Left forelimb (tissue), 1 donor: ENCODE measurements around the gene RARRES1.

Experiments used
- DNase-seq: peaks from one replicate; pipeline ENCODE4 v3.0.0-alpha.2; 2018; ENCODE audit warnings: low spot score

Gene RARRES1

DNA sequence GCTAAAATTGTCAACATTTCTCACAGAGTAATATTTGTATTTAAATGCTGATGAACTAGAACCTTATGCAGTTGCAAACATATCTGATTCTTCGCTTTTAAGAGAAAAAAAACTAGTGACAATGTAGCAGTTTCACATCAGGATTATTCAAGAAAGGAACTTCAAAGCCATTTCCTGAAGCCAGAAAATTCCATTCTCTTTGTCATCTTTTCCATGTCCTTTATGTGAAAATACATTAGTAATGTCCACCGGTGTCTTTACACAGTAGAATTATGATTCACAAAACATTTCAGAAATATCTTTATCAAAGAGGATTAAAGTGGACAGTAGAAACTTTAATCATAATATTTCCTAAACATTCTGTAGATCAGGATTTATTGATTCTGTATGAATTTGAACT lies 47.1 kb downstream of the RARRES1 start:
- no peak for DNase-seq

DNA sequence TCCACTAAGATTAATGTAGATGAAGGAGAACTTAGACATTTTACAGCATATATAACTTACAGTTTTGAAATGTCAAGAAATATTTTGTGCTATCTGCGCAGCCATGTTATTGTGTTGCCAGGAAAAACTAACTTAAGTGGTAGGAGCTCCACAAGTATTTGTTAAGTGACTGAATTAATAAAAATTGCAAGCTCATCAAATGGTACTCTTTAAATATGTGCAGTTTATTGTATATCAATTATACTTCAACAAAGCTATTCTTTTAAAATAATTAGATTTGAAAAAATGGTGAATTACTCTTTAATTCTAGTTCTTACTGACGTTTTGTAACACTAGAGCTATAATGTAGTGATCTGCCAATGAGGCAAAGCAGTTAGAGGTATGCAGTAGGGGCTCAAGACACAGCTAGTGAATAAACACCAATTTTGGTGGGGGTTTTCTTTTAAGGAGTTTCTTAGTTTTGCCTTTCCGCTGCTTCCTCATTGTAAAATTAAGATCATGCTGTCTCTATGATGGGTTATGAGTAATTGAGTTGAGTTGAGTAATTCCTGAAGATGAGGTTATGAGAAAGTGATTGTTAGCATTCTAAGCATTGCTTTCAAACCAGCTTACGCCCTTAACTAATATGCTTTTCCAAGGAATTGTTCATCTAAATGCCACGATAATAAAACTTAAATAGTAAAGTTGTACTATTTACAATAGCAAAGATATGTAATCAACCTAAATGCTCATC lies 48.9 kb downstream of the RARRES1 start:
- no peak for DNase-seq

DNA sequence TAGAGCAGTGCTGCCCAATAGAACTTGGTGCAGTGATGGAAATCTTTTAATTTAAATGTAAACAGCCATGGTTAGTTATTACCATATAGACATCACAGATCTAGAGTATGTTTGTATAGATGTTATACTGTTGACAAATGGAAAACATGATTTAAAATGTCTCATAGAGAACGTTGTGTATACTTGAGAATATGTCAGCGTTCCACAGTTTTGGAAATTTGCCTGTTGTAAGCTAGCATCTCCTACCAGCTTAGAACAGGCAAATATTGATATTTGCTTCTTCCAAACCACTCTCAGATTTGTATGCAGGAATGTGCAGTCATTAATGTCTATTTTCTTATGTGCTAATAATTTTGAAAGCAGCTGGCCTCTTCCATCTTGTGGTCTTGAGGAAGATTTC lies 51.4 kb downstream of the RARRES1 start:
- DNase-seq: no peak

DNA sequence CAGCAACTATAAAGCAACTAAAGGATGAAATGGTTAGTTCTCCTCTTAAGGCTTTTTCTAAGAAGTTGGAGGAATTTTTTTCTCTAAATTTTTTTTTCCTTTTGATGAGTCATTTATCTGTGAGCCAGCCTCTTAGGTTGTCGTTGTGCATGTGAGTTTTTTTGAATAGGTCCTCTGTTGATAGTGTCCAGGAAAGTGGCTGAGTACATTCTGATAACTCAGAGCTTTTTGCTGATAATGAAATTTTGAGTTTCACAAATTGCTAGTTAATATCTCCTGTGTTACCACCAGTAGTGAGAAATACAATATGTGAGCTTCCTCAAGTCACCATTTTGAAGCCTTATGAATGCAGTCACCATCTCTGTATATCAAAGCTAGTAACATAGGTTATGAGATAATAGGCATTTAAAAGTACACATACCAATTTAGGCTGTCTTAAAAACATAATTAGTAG lies 52.7 kb downstream of the RARRES1 start:
- no peak for DNase-seq

- DNase-seq: no peak
These were observed 53.6 kb downstream of the RARRES1 start for GRCh38 chr3:158678687-158679086.

GRCh38 chr3:158672215-158673176 lies 59.8 kb downstream of the RARRES1 start, which contains the start of gene LXN:
LXN (minus strand) TSS chr3:158672648; CDS start chr3:158672478, 170 bp downstream.
- DNase-seq: peak; percentile 82

DNA sequence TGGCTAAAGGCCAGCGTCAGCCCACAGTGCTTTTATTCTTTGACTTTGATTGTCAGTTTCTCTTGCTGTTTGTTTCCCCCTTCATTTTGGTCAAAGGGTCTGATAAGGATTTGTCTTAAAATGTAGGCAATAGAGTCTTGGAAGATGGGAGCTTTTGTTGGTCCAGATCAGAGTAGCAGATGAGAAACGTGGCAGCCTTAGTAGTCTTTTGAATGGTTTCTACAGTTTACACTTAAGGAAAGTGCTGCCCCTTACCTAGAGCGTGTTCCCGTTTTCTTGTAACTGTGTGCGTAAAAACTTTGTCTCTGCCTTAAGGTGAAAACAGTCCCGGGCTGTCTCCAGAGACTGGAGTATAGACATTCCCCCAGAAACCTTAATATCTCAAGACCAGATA lies 60.4 kb downstream of the RARRES1 start:
- DNase-seq: no peak

DNA sequence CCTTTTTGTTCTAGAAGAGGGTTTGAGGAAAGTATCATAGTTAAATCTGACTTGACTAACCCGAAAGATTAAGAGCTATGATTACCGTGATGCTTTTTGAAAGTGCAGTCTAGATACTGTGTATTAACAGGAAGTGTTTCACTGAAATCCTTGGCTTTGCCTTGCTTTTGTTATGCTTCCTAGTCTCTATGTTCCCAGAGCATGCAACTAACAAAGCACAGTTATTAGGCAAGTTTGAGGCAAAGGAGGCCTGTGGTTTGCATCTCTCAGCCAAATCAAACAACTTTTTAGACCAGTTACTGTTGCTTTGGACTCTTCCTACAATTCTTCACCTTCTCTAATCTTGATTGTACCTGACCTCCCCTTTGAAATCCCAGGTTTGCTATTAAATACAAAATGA lies 63.8 kb downstream of the RARRES1 start:
- no peak for DNase-seq

GRCh38 chr3:158666416-158666815 lies 65.8 kb downstream of the RARRES1 start:
- DNase-seq: no peak

DNA sequence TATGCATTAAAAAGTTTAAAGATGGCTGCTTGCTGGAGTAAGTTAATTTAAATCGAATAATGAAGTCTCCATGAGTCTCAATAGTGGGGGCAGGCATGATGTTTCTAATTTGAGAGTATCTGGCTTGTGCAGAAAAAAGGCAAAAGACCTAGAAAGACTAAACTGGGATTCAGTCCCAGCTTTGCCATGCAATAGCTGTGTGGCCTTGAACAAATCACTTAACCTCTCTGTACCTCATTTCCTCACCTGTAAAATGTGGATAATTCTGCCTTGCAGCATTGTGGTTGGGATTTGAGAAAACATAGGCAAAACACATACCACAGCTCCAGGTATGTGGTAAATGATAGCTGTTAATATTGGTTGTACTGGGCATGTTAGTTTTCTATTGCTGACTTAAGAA lies 68.4 kb downstream of the RARRES1 start:
- no peak for DNase-seq

DNA sequence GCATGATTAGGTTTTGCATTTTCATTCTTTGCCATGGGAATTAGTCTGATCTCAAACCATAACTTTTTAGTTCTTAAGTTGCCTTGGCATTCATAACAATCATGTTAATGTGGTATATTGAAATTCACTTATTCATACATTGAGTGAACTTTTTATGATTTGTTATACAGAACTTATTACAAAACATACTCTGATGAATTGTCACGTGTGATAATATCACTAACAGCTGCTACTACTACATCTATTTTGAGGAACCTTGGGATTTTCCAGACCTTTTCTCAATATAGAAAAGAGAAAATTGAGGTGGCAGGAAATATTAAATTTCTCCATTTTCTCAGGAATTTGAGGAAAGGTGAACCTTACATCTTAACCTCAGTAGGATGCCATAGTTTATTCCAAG lies 69.0 kb downstream of the RARRES1 start:
- DNase-seq: no peak

DNA sequence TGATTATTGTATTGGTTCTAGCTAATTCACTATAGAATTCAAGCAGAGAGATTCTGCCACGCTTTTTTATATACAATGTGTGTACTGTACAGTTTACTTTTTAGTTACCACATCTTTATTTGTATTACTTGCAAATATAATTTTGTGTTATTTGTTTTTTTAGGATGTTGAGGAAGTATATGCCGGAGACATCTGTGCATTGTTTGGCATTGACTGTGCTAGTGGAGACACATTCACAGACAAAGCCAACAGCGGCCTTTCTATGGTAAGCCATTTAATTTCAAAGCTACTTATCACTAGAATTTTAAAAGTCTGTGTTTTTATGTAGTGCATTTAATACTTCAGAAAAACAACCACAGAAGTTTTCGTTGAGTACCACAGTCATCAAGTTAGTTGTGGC lies 71.5 kb downstream of the RARRES1 start:
- DNase-seq: no peak

DNA sequence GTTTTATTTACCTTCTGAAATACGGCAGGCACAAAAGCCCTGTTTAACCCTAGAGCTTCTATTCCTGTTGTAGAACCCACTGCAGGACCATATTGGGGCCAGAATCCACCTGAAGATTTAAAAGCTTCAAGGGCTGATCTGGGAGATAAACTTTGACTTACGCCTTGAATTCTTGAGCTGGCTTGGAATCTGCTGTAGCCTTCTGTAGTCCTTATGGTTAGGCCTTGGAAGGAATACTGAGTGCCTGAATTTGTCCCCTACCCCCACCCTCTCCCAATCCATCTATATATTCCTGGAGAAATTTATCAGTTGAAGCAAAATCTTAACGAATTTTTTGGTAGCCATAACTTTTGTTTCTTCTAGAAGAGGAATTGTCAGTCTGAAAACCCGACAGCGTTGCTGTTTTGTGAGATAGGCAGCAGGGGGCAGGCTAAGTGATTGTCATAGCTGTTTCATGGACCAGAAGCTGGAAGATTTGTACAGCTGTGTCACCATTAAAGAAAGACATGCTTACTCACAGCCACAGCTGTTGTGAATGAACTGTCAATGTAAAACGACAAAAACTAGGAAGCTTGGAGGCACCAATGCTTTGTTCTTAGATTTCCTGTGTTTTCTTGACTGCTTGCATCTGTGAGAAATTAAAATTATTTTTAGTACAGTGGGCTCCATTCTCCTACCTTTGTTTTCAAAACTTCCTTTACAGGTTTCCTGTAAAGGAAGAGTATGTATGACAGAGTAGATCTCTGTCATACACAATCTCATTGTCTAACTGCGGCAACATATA lies 72.6 kb downstream of the RARRES1 start:
- DNase-seq: no peak

DNA sequence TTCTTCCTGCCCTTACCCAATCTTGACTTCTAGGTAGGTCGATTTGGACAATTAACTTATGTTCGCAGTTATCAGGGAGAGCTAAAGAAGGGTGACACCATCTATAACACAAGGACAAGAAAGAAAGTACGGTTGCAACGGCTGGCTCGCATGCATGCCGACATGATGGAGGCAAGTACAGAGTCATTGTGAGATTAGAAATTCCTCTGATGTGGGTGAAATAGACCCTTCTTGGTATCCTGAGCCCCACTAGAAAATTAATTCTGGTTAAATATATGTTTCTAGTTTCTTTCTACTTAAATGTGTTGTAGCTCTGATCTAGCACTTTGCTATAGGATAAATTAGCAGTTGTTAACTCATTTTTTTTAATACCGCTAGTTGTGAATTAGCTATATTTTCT lies 73.4 kb downstream of the RARRES1 start:
- no peak for DNase-seq

GRCh38 chr3:158652463-158652862 lies 79.8 kb downstream of the RARRES1 start:
- DNase-seq: no peak

DNA sequence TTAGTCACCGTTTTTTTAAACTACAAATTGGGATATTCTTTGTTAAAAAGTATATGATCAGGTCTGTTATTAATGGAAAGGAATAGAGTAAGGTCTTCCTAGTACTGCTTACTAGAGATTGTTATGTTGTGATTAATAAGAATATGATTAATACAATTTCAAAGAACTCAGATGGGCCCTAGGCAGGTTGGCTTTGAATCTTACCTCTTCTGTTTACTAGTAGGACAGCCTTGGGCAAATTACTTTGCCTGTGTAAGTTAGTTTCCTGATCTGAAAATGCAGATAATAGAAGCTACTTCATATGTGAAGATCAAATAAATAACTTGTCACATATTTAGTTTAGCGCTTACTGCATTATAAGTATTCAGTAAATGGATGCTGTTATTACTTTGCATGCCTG lies 81.1 kb downstream of the RARRES1 start:
- no peak for DNase-seq

- DNase-seq: no peak
These were observed 82.5 kb downstream of the RARRES1 start for GRCh38 chr3:158649791-158650190.
